Measurements from ENCODE around the gene LCLAT1.
"Not testable (repeated sequence)": the region's sequence is repeated elsewhere in the genome, so short reads cannot be mapped to it uniquely, and the experiment has no call there.

- not testable (repeated sequence) for TF ChIP-seq CTCF (conservative IDR thresholded peaks at IDR 0.05 in 1 of 2, IDR thresholded peaks at IDR 0.05 in 1 of 2; ENCODE audit: extremely low read depth in 1 of 2, insufficient read depth in 1 of 2, low read depth in 1 of 2, low read length in 2 of 2); EZH2 (IDR thresholded peaks at IDR 0.05; ENCODE audit: borderline replicate concordance, low read length)
Measured at GRCh38 chr2:30507460-30507859, 60.4 kb downstream of the LCLAT1 start.

Measured in mammary epithelial cell (primary cell).